Right renal pelvis (tissue), 4 donors: Measurements from ENCODE around the gene CTPS1. TPM values are rescaled to one million over a fixed set of nuclear protein-coding genes. Genes with fewer than 3 reads are reported as not detected.

Experiments used
- polyA plus RNA-seq, 4 donors: library from polyadenylated mRNA; unstranded; fragments of 120-200 nt; gene quantifications; one replicate each; pipeline ENCODE4 v1.2.1, GENCODE V29; 2013; ENCODE audit not compliant: insufficient read length in 4 of 4

The CTPS1 gene
- polyA plus RNA-seq, 4 donors: 25.4 to 31.1 (median 27.0) TPM

Other genes starting within 250 kb of the CTPS1 start
- gene KCNQ4, start 195.9 kb upstream of the CTPS1 start, polyA plus RNA-seq: 1 to 10 TPM; 1.5 to 2.3 (median 1.9) TPM
- gene CITED4, start 117.3 kb upstream of the CTPS1 start, polyA plus RNA-seq: 1 to 10 TPM; 3.8 to 7.7 (median 4.7) TPM
- gene SLFNL1, start 42.0 kb downstream of the CTPS1 start, polyA plus RNA-seq: under 1 TPM; 0.27 to 0.40 (median 0.29) TPM